ENCODE measurements around the gene ADH4. TPM values are rescaled to one million over a fixed set of nuclear protein-coding genes. Genes with fewer than 3 reads are reported as not detected.

ADH4 gene
- total and polyA plus RNA-seq, 2 experiments from 2014 or later: not detected

DNA sequence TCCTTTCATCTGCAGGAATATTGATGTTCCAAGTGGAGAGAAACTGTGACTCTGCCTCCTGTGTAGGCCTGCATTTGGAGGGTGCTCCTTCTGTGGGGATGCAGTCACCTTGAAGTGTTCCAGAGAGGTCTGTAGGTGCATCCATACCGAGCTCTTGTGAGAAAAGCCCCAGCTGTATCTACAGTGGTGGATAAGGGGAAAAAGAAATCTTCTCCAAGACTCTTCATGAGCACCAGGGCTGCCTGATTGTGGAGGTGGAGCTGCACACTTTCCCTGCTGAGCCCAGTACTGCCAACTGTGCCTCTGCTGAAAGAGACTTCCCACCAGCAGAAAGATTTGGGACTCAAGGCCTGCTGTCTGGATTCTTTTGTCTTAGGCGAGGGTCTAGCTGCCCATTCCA is 35.1 kb upstream of the ADH4 start:
- Mint-ChIP-seq H3K36me3 (ENCODE audit: low read depth) (peaks cover 13% of the 10 kb centered on the region; the same call in 2 of the 3 replicates), H3K4me1 (no peaks in the 10 kb centered on the region), H3K4me3 (no peak overlapping the region), H3K27ac (no peak overlapping the region), H3K9me3 (peaks cover 21% of the 10 kb centered on the region; the same call in 2 of the 3 replicates), H3K27me3 (ENCODE audit: insufficient read depth, low read depth, poor library complexity) (peaks cover 2% of the 10 kb centered on the region)
- TF ChIP-seq EZH2phosphoT487 (IDR thresholded peaks at IDR 0.05; ENCODE audit: unreplicated experiment): no peak
- TF ChIP-seq ZNF462 (CRISPR knock-in tag; IDR thresholded peaks at IDR 0.05): no peak
- no peak for TF ChIP-seq JUNB (IDR thresholded peaks at IDR 0.05; ENCODE audit: unreplicated experiment)
- TF ChIP-seq ZNF331 (CRISPR knock-in tag; IDR thresholded peaks at IDR 0.05; ENCODE audit: low read depth): no peak
- TF ChIP-seq POLR2AphosphoS5 (IDR thresholded peaks at IDR 0.05; ENCODE audit: low read depth): no peak
- no peak for TF ChIP-seq ZNF114 (CRISPR knock-in tag; IDR thresholded peaks at IDR 0.05)
- TF ChIP-seq, protein P1, sequence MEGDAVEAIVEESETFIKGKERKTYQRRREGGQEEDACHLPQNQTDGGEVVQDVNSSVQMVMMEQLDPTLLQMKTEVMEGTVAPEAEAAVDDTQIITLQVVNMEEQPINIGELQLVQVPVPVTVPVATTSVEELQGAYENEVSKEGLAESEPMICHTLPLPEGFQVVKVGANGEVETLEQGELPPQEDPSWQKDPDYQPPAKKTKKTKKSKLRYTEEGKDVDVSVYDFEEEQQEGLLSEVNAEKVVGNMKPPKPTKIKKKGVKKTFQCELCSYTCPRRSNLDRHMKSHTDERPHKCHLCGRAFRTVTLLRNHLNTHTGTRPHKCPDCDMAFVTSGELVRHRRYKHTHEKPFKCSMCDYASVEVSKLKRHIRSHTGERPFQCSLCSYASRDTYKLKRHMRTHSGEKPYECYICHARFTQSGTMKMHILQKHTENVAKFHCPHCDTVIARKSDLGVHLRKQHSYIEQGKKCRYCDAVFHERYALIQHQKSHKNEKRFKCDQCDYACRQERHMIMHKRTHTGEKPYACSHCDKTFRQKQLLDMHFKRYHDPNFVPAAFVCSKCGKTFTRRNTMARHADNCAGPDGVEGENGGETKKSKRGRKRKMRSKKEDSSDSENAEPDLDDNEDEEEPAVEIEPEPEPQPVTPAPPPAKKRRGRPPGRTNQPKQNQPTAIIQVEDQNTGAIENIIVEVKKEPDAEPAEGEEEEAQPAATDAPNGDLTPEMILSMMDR (conservative IDR thresholded peaks at IDR 0.05; ENCODE audit: low read depth in 2 of 2): no peak
- TF ChIP-seq, protein P2, sequence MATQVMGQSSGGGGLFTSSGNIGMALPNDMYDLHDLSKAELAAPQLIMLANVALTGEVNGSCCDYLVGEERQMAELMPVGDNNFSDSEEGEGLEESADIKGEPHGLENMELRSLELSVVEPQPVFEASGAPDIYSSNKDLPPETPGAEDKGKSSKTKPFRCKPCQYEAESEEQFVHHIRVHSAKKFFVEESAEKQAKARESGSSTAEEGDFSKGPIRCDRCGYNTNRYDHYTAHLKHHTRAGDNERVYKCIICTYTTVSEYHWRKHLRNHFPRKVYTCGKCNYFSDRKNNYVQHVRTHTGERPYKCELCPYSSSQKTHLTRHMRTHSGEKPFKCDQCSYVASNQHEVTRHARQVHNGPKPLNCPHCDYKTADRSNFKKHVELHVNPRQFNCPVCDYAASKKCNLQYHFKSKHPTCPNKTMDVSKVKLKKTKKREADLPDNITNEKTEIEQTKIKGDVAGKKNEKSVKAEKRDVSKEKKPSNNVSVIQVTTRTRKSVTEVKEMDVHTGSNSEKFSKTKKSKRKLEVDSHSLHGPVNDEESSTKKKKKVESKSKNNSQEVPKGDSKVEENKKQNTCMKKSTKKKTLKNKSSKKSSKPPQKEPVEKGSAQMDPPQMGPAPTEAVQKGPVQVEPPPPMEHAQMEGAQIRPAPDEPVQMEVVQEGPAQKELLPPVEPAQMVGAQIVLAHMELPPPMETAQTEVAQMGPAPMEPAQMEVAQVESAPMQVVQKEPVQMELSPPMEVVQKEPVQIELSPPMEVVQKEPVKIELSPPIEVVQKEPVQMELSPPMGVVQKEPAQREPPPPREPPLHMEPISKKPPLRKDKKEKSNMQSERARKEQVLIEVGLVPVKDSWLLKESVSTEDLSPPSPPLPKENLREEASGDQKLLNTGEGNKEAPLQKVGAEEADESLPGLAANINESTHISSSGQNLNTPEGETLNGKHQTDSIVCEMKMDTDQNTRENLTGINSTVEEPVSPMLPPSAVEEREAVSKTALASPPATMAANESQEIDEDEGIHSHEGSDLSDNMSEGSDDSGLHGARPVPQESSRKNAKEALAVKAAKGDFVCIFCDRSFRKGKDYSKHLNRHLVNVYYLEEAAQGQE (IDR thresholded peaks at IDR 0.05; ENCODE audit: unreplicated experiment): no peak
- TF ChIP-seq EZH2 (IDR thresholded peaks at IDR 0.05; ENCODE audit: low read depth, unreplicated experiment): no peak
- no peak for TF ChIP-seq STAT1 (IDR thresholded peaks at IDR 0.05; ENCODE audit: unreplicated experiment)
- TF ChIP-seq, protein P3, sequence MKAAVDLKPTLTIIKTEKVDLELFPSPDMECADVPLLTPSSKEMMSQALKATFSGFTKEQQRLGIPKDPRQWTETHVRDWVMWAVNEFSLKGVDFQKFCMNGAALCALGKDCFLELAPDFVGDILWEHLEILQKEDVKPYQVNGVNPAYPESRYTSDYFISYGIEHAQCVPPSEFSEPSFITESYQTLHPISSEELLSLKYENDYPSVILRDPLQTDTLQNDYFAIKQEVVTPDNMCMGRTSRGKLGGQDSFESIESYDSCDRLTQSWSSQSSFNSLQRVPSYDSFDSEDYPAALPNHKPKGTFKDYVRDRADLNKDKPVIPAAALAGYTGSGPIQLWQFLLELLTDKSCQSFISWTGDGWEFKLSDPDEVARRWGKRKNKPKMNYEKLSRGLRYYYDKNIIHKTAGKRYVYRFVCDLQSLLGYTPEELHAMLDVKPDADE (IDR thresholded peaks at IDR 0.05): no peak
- no peak for TF ChIP-seq NANOG (IDR thresholded peaks at IDR 0.05; ENCODE audit: borderline replicate concordance)
- TF ChIP-seq CREB1 (CRISPR knock-in tag; IDR thresholded peaks at IDR 0.05; ENCODE audit: low read depth): no peak
- ATAC-seq (no peak), DNase-seq (ENCODE audit: low spot score) (no peak)
- no peaks in the 10 kb centered on the region for H3K4me1 ChIP-seq (ENCODE audit: insufficient read depth)
- H2AFZ ChIP-seq: no peak overlapping the region
- H3K27ac ChIP-seq (ENCODE audit: low read depth): no peak overlapping the region
- H3F3A ChIP-seq (replicated peaks; ENCODE audit: low read depth): no peaks in the 10 kb centered on the region
- H3K79me2 ChIP-seq (replicated peaks; ENCODE audit: insufficient read depth): no peaks in the 10 kb centered on the region
- no peak overlapping the region for H3K4me2 ChIP-seq
- no peaks in the 10 kb centered on the region for H4K20me1 ChIP-seq (replicated peaks; ENCODE audit: insufficient read depth)
- no peaks in the 10 kb centered on the region for H3K27me3 ChIP-seq (ENCODE audit: insufficient read depth)
- no peak overlapping the region for H3K4me3 ChIP-seq
- no peaks in the 10 kb centered on the region for H3K9me2 ChIP-seq (ENCODE audit: insufficient read depth)
- H3K36me3 ChIP-seq (ENCODE audit: insufficient read depth): no peaks in the 10 kb centered on the region

All from GM23338 (cell line).